ENCODE data around the gene SLC2A13. TPM values are rescaled to one million over a fixed set of nuclear protein-coding genes. Genes with fewer than 3 reads are reported as not detected.

SLC2A13 gene
- total and polyA plus RNA-seq, 2 donors (not counting 3 experiments of a cell fraction or from before 2014, with no cell fraction given) = 1.2 to 4.9 TPM

DNA sequence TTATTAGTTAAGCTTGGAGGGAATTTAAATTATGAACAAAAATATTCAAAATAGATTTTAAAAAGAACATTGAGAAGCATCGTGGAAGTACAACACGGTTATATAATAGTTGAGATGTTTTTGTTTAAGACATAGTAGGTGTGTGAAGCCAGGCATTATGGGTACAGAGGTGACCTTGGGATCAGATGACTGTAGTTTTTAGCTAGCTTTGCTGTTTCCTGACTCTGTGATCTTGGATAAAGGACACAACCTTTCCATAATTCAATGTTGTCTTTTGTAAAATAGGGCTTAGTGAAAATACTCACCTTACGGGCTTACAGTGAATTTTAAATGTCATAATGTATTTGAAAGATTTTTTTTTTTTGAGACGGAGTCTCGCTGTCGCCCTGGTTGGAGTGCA, 239.7 kb downstream of the SLC2A13 start:
- TF ChIP-seq MYC (IDR thresholded peaks at IDR 0.05; ENCODE audit: low read depth, low read length) (no peak), POLR2A (IDR thresholded peaks at IDR 0.05; ENCODE audit: low read depth, low read length) (no peak)
- H3K4me1 ChIP-seq (ENCODE audit: control insufficient read depth, extremely low read depth, insufficient read depth, low read length) = no peaks in the 10 kb centered on the region
- H3K9me1 ChIP-seq (replicated peaks; ENCODE audit: control insufficient read depth, extremely low read depth, insufficient read depth, low read length) = no peaks in the 10 kb centered on the region
- H3K9ac ChIP-seq (replicated peaks; ENCODE audit: extremely low read depth, insufficient read depth, low read length) = no peak overlapping the region
- BruUV-seq (replicated peaks) = no TSS peak
- no peaks in the 10 kb centered on the region for H3K79me2 ChIP-seq (ENCODE audit: control insufficient read depth, insufficient read depth, low read length)
- H3K36me3 ChIP-seq (ENCODE audit: control insufficient read depth in 2 of 2, extremely low read depth in 1 of 2, insufficient read depth in 2 of 2, low read length in 2 of 2) = no peaks in the 10 kb centered on the region
- dilution Hi-C loops (cut with MboI; ENCODE audit: extremely low pct_ligation_motif_present, low sequenced_read_pairs) = no loop called here
- H4K20me1 ChIP-seq (replicated peaks; ENCODE audit: control insufficient read depth, extremely low read depth, insufficient read depth, low read length) = no peaks in the 10 kb centered on the region
- FAIRE-seq (no peak), DNase-seq (ENCODE audit: low read depth, low spot score) (no peak)
- H3K9me3 ChIP-seq (replicated peaks; ENCODE audit: control insufficient read depth, insufficient read depth, low read length) = no peaks in the 10 kb centered on the region
- H3K4me2 ChIP-seq (ENCODE audit: insufficient read depth, low read length) = no peak overlapping the region
- POLR2A ChIA-PET = no interaction called here
- no peak overlapping the region for H3K4me3 ChIP-seq (replicated peaks in 1 of 3; ENCODE audit: insufficient read depth in 1 of 3, low read depth in 1 of 3, low read length in 3 of 3)
- no peak overlapping the region for H2AFZ ChIP-seq (ENCODE audit: low read depth, low read length)
- CTCF ChIA-PET = no interaction called here
- intact Hi-C loops (cut with micrococcal nuclease) = no loop called here
- H3K27me3 ChIP-seq (ENCODE audit: control insufficient read depth in 2 of 2, insufficient read depth in 2 of 2, low read length in 2 of 2) = no peaks in the 10 kb centered on the region
- H3K27ac ChIP-seq (ENCODE audit: insufficient read depth, low read depth, low read length) = no peak overlapping the region

DNA sequence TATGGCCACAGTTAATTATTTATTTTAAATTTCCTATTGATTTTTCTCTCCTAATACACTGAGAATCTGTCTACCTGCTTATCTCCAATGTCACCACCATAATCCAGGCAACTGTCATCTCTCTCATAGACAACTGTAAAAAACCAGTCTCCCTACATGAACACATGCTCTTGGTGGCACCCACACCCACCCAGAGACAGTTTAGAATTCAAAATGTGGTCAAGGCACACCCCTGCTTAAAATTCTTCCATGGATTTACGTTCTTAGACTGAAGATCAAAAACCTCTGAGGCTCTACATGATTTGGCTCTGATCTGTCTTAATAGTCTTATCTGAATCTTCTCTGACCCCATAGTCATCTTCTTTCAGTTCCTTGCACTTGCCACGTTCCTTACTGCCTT, 245.2 kb downstream of the SLC2A13 start:
- H3K4me2 ChIP-seq (ENCODE audit: insufficient read depth, low read length) = no peak overlapping the region
- H3K9me3 ChIP-seq (replicated peaks; ENCODE audit: control insufficient read depth, insufficient read depth, low read length) = no peaks in the 10 kb centered on the region
- DNase-seq (ENCODE audit: low read depth, low spot score) (no peak), FAIRE-seq (no peak)
- H3K4me1 ChIP-seq (ENCODE audit: control insufficient read depth, extremely low read depth, insufficient read depth, low read length) = no peaks in the 10 kb centered on the region
- TF ChIP-seq, protein P1, sequence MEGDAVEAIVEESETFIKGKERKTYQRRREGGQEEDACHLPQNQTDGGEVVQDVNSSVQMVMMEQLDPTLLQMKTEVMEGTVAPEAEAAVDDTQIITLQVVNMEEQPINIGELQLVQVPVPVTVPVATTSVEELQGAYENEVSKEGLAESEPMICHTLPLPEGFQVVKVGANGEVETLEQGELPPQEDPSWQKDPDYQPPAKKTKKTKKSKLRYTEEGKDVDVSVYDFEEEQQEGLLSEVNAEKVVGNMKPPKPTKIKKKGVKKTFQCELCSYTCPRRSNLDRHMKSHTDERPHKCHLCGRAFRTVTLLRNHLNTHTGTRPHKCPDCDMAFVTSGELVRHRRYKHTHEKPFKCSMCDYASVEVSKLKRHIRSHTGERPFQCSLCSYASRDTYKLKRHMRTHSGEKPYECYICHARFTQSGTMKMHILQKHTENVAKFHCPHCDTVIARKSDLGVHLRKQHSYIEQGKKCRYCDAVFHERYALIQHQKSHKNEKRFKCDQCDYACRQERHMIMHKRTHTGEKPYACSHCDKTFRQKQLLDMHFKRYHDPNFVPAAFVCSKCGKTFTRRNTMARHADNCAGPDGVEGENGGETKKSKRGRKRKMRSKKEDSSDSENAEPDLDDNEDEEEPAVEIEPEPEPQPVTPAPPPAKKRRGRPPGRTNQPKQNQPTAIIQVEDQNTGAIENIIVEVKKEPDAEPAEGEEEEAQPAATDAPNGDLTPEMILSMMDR (IDR thresholded peaks at IDR 0.05; ENCODE audit: extremely low read depth in 1 of 2, insufficient read depth in 1 of 2, low read depth in 1 of 2, low read length in 2 of 2) = no peak
- TF ChIP-seq POLR2AphosphoS5 (IDR thresholded peaks at IDR 0.05; ENCODE audit: insufficient read depth, low read depth, low read length) (no peak), MYC (IDR thresholded peaks at IDR 0.05; ENCODE audit: low read depth, low read length) (no peak), JUN (IDR thresholded peaks at IDR 0.05; ENCODE audit: borderline replicate concordance, insufficient read depth, insufficient read length, low read depth) (no peak), MAX (IDR thresholded peaks at IDR 0.05; ENCODE audit: insufficient read depth, insufficient read length) (no peak), GATA2 (IDR thresholded peaks at IDR 0.05; ENCODE audit: insufficient read depth, insufficient read length, low read depth, low read length) (no peak), EZH2 (IDR thresholded peaks at IDR 0.05; ENCODE audit: borderline replicate concordance, low read depth, low read length, severe bottlenecking) (no peak), POLR2A (IDR thresholded peaks at IDR 0.05; ENCODE audit: low read depth, low read length) (no peak), FOS (IDR thresholded peaks at IDR 0.05; ENCODE audit: borderline replicate concordance, insufficient read depth, low read length) (no peak)
- no peak overlapping the region for H2AFZ ChIP-seq (ENCODE audit: low read depth, low read length)
- dilution Hi-C loops (cut with MboI; ENCODE audit: extremely low pct_ligation_motif_present, low sequenced_read_pairs) = no loop called here
- no peak overlapping the region for H3K9ac ChIP-seq (replicated peaks; ENCODE audit: extremely low read depth, insufficient read depth, low read length)
- no peak overlapping the region for H3K27ac ChIP-seq (ENCODE audit: insufficient read depth, low read depth, low read length)
- no peaks in the 10 kb centered on the region for H3K79me2 ChIP-seq (ENCODE audit: control insufficient read depth, insufficient read depth, low read length)
- ChIA-PET POLR2A (no interaction called here), CTCF (interaction anchor here (1.2 to 1.5 kb wide), 2 partner anchors 9 to 48 kb away, joined by 3 read pairs; no protein-coding TSS in a partner anchor)
- H4K20me1 ChIP-seq (replicated peaks; ENCODE audit: control insufficient read depth, extremely low read depth, insufficient read depth, low read length) = no peaks in the 10 kb centered on the region
- no peaks in the 10 kb centered on the region for H3K9me1 ChIP-seq (replicated peaks; ENCODE audit: control insufficient read depth, extremely low read depth, insufficient read depth, low read length)
- H3K27me3 ChIP-seq (ENCODE audit: control insufficient read depth in 2 of 2, insufficient read depth in 2 of 2, low read length in 2 of 2) = no peaks in the 10 kb centered on the region
- no TSS peak for BruUV-seq (replicated peaks)
- no peak overlapping the region for H3K4me3 ChIP-seq (replicated peaks in 1 of 3; ENCODE audit: insufficient read depth in 1 of 3, low read depth in 1 of 3, low read length in 3 of 3)
- intact Hi-C loops (cut with micrococcal nuclease) = no loop called here
- H3K36me3 ChIP-seq (ENCODE audit: control insufficient read depth in 2 of 2, extremely low read depth in 1 of 2, insufficient read depth in 2 of 2, low read length in 2 of 2) = no peaks in the 10 kb centered on the region
